GM23338 (cell line): ENCODE data around the gene C10orf71. TPM values are rescaled to one million over a fixed set of nuclear protein-coding genes. Genes with fewer than 3 reads are reported as not detected.

ENCODE experiments used
- ATAC-seq: fragments of 200-7000 bp; cut with Tn5 transposase; 3 replicates; pipeline ENCODE4 v1.9.1; 2020
- DNase-seq: peaks from one replicate; pipeline ENCODE4 v3.0.0-alpha.2; 2015; ENCODE audit warnings: low spot score
- H2AFZ ChIP-seq: fragments of 200-600 bp; sonication (generic); 2 replicates; pipeline ENCODE4 v1.8.0; 2016; ENCODE audit warnings: antibody characterized with exemption, mild to moderate bottlenecking, moderate library complexity
- H3F3A ChIP-seq: fragments of 200-600 bp; sonication (generic); replicated peaks from 2 replicates; pipeline ENCODE4 v1.8.0; 2017; ENCODE audit warnings: antibody characterized with exemption, mixed run types, low read depth
- H3K27ac ChIP-seq: fragments of 200-600 bp; sonication (generic); 2 replicates; pipeline ENCODE4 v1.6.1; 2016; ENCODE audit warnings: low read depth
- H3K27me3 ChIP-seq: fragments of 200-600 bp; sonication (generic); 2 replicates; pipeline ENCODE4 v1.8.0; 2016; ENCODE audit warnings: mild to moderate bottlenecking, mixed run types, moderate library complexity; ENCODE audit not compliant: insufficient read depth
- H3K36me3 ChIP-seq: fragments of 200-600 bp; sonication (generic); 2 replicates; pipeline ENCODE4 v1.8.0; 2016; ENCODE audit warnings: mild to moderate bottlenecking; ENCODE audit not compliant: insufficient read depth
- H3K4me1 ChIP-seq: fragments of 200-600 bp; sonication (generic); 2 replicates; pipeline ENCODE4 v1.8.0; 2016; ENCODE audit warnings: mild to moderate bottlenecking, moderate library complexity; ENCODE audit not compliant: insufficient read depth
- H3K4me2 ChIP-seq: fragments of 200-600 bp; sonication (generic); 2 replicates; pipeline ENCODE4 v1.7.1; 2017; ENCODE audit warnings: mixed run types
- H3K4me3 ChIP-seq: fragments of 200-600 bp; sonication (generic); 2 replicates; pipeline ENCODE4 v1.6.1; 2016; ENCODE audit warnings: mixed run types
- H3K79me2 ChIP-seq: fragments of 200-600 bp; sonication (generic); replicated peaks from 2 replicates; pipeline ENCODE4 v1.8.0; 2017; ENCODE audit warnings: mild to moderate bottlenecking; ENCODE audit not compliant: insufficient read depth
- H3K9me2 ChIP-seq: fragments of 200-600 bp; sonication (generic); 2 replicates; pipeline ENCODE4 v1.8.0; 2017; ENCODE audit not compliant: insufficient read depth
- H4K20me1 ChIP-seq: fragments of 200-600 bp; sonication (generic); replicated peaks from 2 replicates; pipeline ENCODE4 v1.8.0; 2017; ENCODE audit warnings: mild to moderate bottlenecking; ENCODE audit not compliant: insufficient read depth
- H3K27ac Mint-ChIP-seq: 2 replicates; pipeline ENCODE4 v1.8.0; 2020; ENCODE audit warnings: inconsistent platforms, mild to moderate bottlenecking, moderate library complexity, mixed read lengths
- H3K27me3 Mint-ChIP-seq: 3 replicates; pipeline ENCODE4 v1.8.0; 2022; ENCODE audit warnings: low read depth, mild to moderate bottlenecking, moderate library complexity, mixed read lengths, inconsistent platforms; ENCODE audit not compliant: insufficient read depth, poor library complexity
- H3K36me3 Mint-ChIP-seq: 3 replicates; pipeline ENCODE4 v1.8.0; 2021; ENCODE audit warnings: low read depth, mild to moderate bottlenecking, inconsistent platforms, moderate library complexity, mixed read lengths
- H3K4me1 Mint-ChIP-seq: 3 replicates; pipeline ENCODE4 v1.8.0; 2020; ENCODE audit warnings: mild to moderate bottlenecking, inconsistent platforms, mixed read lengths
- H3K4me3 Mint-ChIP-seq: 3 replicates; pipeline ENCODE4 v1.8.0; 2021; ENCODE audit warnings: moderate library complexity, mild to moderate bottlenecking, inconsistent platforms, mixed read lengths
- H3K9me3 Mint-ChIP-seq: 3 replicates; pipeline ENCODE4 v1.8.0; 2020; ENCODE audit warnings: moderate library complexity, mild to moderate bottlenecking, inconsistent platforms, mixed read lengths
- CREB1 ChIP-seq: fragments of 250-450 bp; sonication (Bioruptor Pico); IDR thresholded peaks from 2 replicates; pipeline ENCODE4 v1.5.0; 2020; ENCODE audit warnings: low read depth, mild to moderate bottlenecking, moderate library complexity
- EZH2 ChIP-seq: fragments of 200-600 bp; sonication (generic); IDR thresholded peaks from one replicate; pipeline ENCODE4 v1.8.0; 2017; ENCODE audit warnings: antibody characterized with exemption, mild to moderate bottlenecking, low read depth; ENCODE audit not compliant: unreplicated experiment
- EZH2phosphoT487 ChIP-seq: fragments of 200-600 bp; sonication (generic); IDR thresholded peaks from one replicate; pipeline ENCODE4 v1.8.1; 2018; ENCODE audit warnings: antibody characterized with exemption; ENCODE audit not compliant: unreplicated experiment
- NANOG ChIP-seq: IDR thresholded peaks from 2 replicates; pipeline ENCODE4 v1.6.1; 2016; ENCODE audit warnings: antibody characterized with exemption, borderline replicate concordance
- POLR2AphosphoS5 ChIP-seq: IDR thresholded peaks from 2 replicates; pipeline ENCODE4 v1.6.1; 2016; ENCODE audit warnings: antibody characterized with exemption, low read depth
- ZNF114 ChIP-seq: fragments of 250-450 bp; sonication (Bioruptor Pico); IDR thresholded peaks from 2 replicates; pipeline ENCODE4 v1.5.0; 2020; ENCODE audit warnings: mild to moderate bottlenecking, moderate library complexity
- ZNF331 ChIP-seq: fragments of 250-450 bp; sonication (Bioruptor Pico); IDR thresholded peaks from 2 replicates; pipeline ENCODE4 v1.5.0; 2020; ENCODE audit warnings: low read depth, mild to moderate bottlenecking, moderate library complexity
- polyA plus RNA-seq: library from polyadenylated mRNA; unstranded; fragments of >200 nt; fragmentation: Nextera tagmentation; extraction: Ambion mirVana; gene quantifications from 2 replicates; pipeline ENCODE4 v1.2.1, GENCODE V29; 2016
- total RNA-seq: library from RNA; depleted of rRNA; stranded (reverse); fragments of >200 nt; shearing (Covaris generic); gene quantifications from 2 replicates; pipeline ENCODE4 v1.2.3, GENCODE V29; 2014
- TF ChIP-seq, protein P1 (sequence below): IDR thresholded peaks from one replicate; pipeline ENCODE4 v1.6.1; 2018; ENCODE audit warnings: antibody characterized with exemption; ENCODE audit not compliant: unreplicated experiment
- TF ChIP-seq, protein P2 (sequence below): IDR thresholded peaks from 2 replicates; pipeline ENCODE4 v1.6.1; 2016; ENCODE audit warnings: antibody characterized with exemption
- TF ChIP-seq, protein P3 (sequence below): fragments of 250-450 bp; sonication (Bioruptor Pico); IDR thresholded peaks from 2 replicates; pipeline ENCODE4 v1.5.0; 2020; ENCODE audit warnings: mild to moderate bottlenecking, moderate library complexity

The C10orf71 gene
- total and polyA plus RNA-seq, 2 experiments from 2014 or later = not detected

DNA sequence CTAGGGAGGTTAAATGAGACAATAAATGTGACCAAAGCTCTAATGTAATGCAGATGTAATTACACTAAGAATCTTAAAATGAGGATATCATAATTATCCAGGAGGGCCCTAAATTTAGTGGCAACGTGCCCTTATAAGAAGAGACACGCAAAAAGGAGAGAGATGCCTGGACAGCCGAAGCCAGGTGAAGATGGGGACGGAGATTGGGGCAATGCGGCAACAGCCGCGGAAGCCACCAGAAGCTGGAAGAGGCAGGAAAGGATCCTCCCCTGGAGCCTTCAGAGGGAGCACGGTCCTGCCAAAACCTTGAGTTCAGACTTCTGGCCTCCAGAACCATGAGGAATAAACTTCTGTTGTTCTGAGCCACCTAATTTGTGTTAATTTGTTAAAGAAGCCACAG, 25.3 kb upstream of the C10orf71 start:
- no peaks in the 10 kb centered on the region for H3K36me3 ChIP-seq
- no peak overlapping the region for H3K4me3 Mint-ChIP-seq
- H3K36me3 Mint-ChIP-seq = no peaks in the 10 kb centered on the region
- H3K9me3 Mint-ChIP-seq = no peaks in the 10 kb centered on the region; the same call in 2 of the 3 replicates
- no peak overlapping the region for H3K4me3 ChIP-seq
- no peak overlapping the region for H3K4me2 ChIP-seq
- H4K20me1 ChIP-seq = no peaks in the 10 kb centered on the region
- no peaks in the 10 kb centered on the region for H3K79me2 ChIP-seq
- H3K4me1 Mint-ChIP-seq = no peaks in the 10 kb centered on the region
- no peak overlapping the region for H2AFZ ChIP-seq
- no peak overlapping the region for H3K27ac ChIP-seq
- H3K9me2 ChIP-seq = no peaks in the 10 kb centered on the region
- H3K27ac Mint-ChIP-seq = no peak overlapping the region
- H3K4me1 ChIP-seq = no peaks in the 10 kb centered on the region
- H3K27me3 ChIP-seq = no peaks in the 10 kb centered on the region
- no peak for DNase-seq
- TF ChIP-seq, protein P1, sequence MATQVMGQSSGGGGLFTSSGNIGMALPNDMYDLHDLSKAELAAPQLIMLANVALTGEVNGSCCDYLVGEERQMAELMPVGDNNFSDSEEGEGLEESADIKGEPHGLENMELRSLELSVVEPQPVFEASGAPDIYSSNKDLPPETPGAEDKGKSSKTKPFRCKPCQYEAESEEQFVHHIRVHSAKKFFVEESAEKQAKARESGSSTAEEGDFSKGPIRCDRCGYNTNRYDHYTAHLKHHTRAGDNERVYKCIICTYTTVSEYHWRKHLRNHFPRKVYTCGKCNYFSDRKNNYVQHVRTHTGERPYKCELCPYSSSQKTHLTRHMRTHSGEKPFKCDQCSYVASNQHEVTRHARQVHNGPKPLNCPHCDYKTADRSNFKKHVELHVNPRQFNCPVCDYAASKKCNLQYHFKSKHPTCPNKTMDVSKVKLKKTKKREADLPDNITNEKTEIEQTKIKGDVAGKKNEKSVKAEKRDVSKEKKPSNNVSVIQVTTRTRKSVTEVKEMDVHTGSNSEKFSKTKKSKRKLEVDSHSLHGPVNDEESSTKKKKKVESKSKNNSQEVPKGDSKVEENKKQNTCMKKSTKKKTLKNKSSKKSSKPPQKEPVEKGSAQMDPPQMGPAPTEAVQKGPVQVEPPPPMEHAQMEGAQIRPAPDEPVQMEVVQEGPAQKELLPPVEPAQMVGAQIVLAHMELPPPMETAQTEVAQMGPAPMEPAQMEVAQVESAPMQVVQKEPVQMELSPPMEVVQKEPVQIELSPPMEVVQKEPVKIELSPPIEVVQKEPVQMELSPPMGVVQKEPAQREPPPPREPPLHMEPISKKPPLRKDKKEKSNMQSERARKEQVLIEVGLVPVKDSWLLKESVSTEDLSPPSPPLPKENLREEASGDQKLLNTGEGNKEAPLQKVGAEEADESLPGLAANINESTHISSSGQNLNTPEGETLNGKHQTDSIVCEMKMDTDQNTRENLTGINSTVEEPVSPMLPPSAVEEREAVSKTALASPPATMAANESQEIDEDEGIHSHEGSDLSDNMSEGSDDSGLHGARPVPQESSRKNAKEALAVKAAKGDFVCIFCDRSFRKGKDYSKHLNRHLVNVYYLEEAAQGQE = no peak
- TF ChIP-seq ZNF114 (CRISPR knock-in tag) (no peak), NANOG (no peak), POLR2AphosphoS5 (no peak), EZH2phosphoT487 (no peak), ZNF331 (CRISPR knock-in tag) (no peak), EZH2 (no peak), CREB1 (no peak)
- TF ChIP-seq, protein P2, sequence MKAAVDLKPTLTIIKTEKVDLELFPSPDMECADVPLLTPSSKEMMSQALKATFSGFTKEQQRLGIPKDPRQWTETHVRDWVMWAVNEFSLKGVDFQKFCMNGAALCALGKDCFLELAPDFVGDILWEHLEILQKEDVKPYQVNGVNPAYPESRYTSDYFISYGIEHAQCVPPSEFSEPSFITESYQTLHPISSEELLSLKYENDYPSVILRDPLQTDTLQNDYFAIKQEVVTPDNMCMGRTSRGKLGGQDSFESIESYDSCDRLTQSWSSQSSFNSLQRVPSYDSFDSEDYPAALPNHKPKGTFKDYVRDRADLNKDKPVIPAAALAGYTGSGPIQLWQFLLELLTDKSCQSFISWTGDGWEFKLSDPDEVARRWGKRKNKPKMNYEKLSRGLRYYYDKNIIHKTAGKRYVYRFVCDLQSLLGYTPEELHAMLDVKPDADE = no peak
- TF ChIP-seq, protein P3, sequence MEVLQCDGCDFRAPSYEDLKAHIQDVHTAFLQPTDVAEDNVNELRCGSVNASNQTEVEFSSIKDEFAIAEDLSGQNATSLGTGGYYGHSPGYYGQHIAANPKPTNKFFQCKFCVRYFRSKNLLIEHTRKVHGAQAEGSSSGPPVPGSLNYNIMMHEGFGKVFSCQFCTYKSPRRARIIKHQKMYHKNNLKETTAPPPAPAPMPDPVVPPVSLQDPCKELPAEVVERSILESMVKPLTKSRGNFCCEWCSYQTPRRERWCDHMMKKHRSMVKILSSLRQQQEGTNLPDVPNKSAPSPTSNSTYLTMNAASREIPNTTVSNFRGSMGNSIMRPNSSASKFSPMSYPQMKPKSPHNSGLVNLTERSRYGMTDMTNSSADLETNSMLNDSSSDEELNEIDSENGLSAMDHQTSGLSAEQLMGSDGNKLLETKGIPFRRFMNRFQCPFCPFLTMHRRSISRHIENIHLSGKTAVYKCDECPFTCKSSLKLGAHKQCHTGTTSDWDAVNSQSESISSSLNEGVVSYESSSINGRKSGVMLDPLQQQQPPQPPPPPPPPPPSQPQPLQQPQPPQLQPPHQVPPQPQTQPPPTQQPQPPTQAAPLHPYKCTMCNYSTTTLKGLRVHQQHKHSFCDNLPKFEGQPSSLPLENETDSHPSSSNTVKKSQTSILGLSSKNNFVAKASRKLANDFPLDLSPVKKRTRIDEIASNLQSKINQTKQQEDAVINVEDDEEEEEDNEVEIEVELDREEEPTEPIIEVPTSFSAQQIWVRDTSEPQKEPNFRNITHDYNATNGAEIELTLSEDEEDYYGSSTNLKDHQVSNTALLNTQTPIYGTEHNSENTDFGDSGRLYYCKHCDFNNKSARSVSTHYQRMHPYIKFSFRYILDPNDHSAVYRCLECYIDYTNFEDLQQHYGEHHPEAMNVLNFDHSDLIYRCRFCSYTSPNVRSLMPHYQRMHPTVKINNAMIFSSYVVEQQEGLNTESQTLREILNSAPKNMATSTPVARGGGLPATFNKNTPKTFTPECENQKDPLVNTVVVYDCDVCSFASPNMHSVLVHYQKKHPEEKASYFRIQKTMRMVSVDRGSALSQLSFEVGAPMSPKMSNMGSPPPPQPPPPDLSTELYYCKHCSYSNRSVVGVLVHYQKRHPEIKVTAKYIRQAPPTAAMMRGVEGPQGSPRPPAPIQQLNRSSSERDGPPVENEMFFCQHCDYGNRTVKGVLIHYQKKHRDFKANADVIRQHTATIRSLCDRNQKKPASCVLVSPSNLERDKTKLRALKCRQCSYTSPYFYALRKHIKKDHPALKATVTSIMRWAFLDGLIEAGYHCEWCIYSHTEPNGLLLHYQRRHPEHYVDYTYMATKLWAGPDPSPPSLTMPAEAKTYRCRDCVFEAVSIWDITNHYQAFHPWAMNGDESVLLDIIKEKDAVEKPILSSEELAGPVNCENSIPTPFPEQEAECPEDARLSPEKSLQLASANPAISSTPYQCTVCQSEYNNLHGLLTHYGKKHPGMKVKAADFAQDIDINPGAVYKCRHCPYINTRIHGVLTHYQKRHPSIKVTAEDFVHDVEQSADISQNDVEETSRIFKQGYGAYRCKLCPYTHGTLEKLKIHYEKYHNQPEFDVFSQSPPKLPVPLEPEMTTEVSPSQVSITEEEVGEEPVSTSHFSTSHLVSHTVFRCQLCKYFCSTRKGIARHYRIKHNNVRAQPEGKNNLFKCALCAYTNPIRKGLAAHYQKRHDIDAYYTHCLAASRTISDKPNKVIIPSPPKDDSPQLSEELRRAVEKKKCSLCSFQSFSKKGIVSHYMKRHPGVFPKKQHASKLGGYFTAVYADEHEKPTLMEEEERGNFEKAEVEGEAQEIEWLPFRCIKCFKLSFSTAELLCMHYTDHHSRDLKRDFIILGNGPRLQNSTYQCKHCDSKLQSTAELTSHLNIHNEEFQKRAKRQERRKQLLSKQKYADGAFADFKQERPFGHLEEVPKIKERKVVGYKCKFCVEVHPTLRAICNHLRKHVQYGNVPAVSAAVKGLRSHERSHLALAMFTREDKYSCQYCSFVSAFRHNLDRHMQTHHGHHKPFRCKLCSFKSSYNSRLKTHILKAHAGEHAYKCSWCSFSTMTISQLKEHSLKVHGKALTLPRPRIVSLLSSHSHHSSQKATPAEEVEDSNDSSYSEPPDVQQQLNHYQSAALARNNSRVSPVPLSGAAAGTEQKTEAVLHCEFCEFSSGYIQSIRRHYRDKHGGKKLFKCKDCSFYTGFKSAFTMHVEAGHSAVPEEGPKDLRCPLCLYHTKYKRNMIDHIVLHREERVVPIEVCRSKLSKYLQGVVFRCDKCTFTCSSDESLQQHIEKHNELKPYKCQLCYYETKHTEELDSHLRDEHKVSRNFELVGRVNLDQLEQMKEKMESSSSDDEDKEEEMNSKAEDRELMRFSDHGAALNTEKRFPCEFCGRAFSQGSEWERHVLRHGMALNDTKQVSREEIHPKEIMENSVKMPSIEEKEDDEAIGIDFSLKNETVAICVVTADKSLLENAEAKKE (CRISPR knock-in tag) = no peak
- ATAC-seq = no peak
- H3K27me3 Mint-ChIP-seq = no peaks in the 10 kb centered on the region
- no peaks in the 10 kb centered on the region for H3F3A ChIP-seq
